ENCODE measurements around the gene MAPK13.

Gene MAPK13

DNA sequence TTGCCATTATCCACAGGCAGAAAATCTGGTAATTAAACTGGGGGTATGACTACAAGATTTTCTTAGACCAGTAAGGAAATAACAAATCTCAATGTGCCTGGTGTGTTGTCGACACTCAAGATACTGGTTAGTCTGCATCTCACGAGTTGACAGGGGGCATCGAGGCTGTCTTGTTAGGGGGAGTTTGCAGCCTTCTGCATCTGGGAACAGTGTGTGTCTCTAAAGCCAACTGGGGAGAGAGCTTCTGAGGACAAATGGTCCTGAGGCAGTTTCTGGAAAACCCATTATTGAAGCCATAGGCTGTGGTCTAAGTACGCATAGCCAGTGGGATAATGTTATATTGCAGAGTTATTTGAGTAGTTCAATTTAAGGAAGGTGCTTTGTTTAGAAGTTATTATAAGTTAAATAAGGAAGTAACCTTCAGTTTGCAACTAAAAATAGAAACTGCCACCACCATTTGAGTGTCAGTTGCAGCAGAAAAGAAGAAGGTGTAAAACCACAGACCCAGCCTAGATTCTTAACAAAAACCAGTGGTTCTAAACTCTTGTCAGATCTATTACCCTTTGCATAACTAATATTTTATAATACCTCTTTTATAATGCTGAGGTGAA, 15.4 kb upstream of the MAPK13 start:
- H3K27ac ChIP-seq, result no peak overlapping the region

DNA sequence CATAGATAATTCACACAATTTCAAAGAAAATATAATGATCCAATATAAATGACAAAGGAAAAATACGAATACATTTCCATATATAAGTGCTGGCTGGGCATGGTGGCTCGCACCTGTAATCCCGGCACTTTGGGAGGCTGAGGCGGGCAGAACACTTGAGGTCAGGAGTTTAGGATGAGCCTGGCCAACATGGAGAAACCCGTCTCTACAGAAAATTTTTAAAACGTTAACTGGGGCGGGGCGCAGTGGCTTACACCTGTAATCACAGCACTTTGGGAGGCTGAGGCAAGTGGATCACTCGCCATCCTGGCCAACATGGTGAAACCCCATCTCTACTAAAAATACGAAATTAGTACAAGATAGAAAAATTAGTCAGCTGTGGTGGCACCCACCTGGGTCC, 14.9 kb upstream of the MAPK13 start:
- TF ChIP-seq, protein P1, sequence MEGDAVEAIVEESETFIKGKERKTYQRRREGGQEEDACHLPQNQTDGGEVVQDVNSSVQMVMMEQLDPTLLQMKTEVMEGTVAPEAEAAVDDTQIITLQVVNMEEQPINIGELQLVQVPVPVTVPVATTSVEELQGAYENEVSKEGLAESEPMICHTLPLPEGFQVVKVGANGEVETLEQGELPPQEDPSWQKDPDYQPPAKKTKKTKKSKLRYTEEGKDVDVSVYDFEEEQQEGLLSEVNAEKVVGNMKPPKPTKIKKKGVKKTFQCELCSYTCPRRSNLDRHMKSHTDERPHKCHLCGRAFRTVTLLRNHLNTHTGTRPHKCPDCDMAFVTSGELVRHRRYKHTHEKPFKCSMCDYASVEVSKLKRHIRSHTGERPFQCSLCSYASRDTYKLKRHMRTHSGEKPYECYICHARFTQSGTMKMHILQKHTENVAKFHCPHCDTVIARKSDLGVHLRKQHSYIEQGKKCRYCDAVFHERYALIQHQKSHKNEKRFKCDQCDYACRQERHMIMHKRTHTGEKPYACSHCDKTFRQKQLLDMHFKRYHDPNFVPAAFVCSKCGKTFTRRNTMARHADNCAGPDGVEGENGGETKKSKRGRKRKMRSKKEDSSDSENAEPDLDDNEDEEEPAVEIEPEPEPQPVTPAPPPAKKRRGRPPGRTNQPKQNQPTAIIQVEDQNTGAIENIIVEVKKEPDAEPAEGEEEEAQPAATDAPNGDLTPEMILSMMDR (IDR thresholded peaks at IDR 0.05), result no peak
- no peak overlapping the region for H3K27ac ChIP-seq
- no peak for DNase-seq (ENCODE audit: low spot score)
- H3K4me3 ChIP-seq, result no peak overlapping the region

More for the DNA sequence above, 15.4 kb upstream of the MAPK13 start:
- no peak overlapping the region for H3K4me3 ChIP-seq
- no peak for DNase-seq (ENCODE audit: low spot score)
- TF ChIP-seq, protein P1 (IDR thresholded peaks at IDR 0.05), result no peak

DNA sequence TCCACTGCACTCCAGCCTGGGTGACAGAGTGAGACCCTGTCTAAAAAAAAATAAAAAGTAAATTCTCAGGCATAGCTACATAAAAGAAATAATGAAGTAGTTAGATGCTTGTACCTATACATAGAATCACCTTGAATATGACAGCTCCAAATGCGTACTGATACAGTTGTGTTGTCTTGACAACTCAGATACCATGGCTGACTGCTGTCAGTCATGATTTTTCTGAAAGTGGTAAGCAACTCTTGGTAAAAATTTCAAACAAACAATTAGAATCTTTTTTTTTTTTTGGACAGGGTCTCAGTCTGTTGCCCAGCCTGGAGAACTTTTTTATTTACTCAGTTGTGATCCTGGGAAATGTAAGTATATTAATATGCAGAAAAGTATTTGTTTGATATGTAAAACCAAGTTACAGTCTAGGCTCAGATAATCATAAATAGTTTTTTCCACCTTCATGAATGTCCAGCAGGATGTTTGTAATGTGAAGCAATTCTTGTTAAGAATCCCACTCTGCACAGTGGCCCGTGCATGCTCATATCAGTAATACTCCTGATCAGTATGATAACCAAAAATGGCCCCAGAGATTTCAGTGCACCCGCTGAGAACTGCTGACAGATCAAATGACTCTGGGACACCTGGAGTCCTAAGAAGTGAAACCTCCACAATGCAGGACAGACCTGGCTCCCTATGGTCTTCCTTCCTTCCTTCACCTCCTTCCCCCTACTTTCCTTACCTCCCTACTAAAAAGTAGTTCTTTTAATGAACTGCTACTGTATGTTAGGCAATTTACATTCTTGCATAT, 14.0 kb upstream of the MAPK13 start:
- DNase-seq (ENCODE audit: low spot score), result no peak
- H3K4me3 ChIP-seq, result no peak overlapping the region
- TF ChIP-seq, protein P1 (IDR thresholded peaks at IDR 0.05), result no peak
- no peak overlapping the region for H3K27ac ChIP-seq

DNA sequence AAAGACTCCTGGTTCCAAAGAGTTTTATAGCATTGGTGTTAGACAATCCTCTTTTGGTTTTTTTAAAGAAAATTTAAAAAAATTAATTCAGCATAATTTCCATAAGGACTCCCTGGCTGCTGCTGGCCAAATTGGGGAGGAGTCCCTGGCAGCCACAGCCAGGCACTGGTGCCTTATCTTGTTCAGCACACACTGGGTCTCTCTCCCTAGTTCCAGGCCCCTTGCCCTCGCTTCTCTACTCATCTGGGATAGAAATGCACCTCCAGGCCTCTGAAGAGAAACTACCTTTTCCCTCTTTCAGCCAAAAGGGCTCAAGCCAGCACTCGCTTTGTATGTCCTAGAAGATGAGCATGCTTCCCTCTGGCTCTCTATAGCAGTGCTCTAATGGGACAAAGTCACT, 13.4 kb upstream of the MAPK13 start:
- DNase-seq (ENCODE audit: low spot score), result no peak
- Histone ChIP-seq H3K4me3 (no peak overlapping the region), H3K27ac (no peak overlapping the region)
- TF ChIP-seq, protein P1 (IDR thresholded peaks at IDR 0.05), result no peak

DNA sequence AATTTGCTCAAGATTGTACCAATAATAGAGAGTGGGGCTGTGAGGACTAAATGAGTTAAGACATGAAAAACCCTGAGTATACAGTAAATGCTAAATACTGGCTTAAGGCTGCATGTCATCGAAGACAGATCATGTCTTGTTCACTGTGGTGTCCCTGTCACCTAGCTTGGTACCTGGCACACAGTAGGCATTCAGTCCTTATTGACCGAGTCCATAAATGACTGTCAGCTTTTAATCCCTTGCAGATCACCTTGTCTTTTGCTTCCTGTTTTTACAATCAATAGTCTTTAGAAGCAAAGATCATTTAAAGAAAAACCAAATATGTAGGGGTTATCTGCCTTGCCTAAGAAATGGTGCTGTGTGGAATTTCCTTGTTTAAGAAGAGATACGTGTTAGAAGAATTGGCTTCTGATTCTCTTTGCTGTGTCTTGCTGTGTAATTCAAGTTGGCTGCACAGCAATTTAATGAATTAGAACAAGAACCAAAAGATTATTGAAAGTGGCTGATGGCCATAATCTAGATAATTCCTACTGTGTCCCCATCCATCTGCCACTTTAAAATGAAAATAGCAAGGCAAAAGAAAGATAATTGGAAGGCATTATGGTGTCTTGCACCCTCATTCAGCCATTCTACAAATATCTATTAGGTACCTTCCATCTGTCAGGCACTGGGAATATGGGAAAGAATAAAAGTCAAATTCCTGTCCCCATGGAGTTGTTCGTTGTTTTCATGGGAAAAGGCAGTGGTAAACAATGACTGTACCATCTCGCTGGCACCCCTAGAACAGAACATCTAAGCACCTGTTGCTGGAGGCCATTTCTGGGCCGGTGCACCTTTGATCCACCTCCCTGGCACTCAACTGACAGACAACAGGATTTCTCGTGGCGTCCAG, 12.4 kb upstream of the MAPK13 start:
- TF ChIP-seq, protein P1 (IDR thresholded peaks at IDR 0.05), result no peak
- Histone ChIP-seq H3K4me3 (no peak overlapping the region), H3K27ac (no peak overlapping the region)
- DNase-seq (ENCODE audit: low spot score), result no peak

DNA sequence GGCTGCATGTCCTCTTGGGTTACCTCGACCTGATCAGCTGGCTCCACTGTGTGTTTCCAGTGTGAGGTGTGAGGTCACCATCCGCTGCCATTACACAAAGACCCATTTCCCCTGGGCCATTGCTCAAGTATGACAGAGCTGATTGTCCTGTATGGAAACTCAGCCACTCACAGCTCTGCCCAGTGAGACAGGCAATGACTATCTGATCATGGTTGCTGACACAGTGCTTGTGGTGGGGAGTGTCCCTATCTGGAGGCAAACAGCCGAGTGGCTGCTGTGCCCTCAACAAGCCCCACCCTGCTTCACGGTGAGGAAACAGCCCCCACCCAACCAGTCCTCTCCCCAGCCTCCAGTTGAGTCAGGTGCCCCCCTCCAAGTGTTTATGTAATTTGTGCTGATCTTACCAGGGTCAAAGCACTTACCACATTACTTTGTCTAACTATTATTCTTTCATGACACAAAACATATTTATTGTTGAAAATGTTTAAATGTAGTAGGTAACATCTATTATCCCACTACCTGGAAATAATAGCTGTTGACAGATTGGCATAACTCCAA, 11.7 kb upstream of the MAPK13 start:
- no peak overlapping the region for H3K4me3 ChIP-seq
- no peak for DNase-seq (ENCODE audit: low spot score)
- H3K27ac ChIP-seq, result no peak overlapping the region
- TF ChIP-seq, protein P1 (IDR thresholded peaks at IDR 0.05), result no peak
